ENCODE results near the gene PACS1. TPM values are rescaled to one million over a fixed set of nuclear protein-coding genes. Genes with fewer than 3 reads are reported as not detected.

Gene PACS1
- total and polyA plus RNA-seq, 2 donors (not counting 1 experiment from before 2014, with no cell fraction given) = 131 to 303 TPM

DNA sequence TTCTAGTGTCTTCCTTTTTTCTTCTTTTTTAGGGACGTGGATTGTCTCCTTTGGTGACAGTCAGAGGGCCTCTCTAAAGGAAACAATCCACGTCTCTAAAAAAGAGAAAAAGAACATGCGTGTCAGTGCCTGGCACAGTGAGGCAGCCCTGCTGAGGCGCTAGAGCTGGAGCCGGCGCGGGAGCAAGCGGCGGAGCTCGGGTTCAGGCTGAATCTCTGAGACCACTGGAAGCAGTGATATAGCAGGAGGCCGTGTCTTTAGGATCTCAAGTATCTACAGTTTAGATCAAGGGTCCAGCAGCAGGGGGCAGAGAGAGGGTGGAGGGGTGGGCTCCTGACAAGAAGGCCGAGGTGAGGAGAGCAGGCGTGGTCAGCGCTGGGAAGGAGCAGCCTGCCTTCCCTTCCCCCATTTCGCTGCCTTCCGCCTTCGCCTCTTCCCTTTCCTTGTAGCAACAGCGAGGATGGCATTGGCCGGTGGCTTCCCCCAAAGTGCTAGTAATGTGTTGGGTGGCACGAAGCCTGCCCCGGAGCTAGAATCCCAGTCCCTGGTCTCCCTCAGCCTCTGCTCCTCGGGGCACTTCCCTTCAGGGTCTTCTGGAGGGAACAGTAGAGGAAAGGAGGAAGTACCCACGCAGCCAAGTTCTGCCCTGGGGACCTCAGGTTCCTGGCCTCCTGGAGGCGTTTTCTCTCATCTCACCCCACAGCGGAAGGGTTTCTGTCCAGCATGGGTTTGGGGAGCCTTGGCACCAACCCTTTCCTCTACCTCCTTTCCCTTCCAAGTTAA is 170.1 kb downstream of the PACS1 start:
- peaks cover 8% of the 10 kb centered on the region for H3K4me1 Mint-ChIP-seq
- Histone ChIP-seq H4K20me1 (ENCODE audit: control insufficient read depth, insufficient read depth, low read length, poor library complexity, severe bottlenecking) (peaks cover 25% of the 10 kb centered on the region), H3K79me2 (ENCODE audit: control insufficient read depth, insufficient read depth, low read length) (no peaks in the 10 kb centered on the region), H3K36me3 (replicated peaks in 1 of 2; ENCODE audit: control extremely low read depth in 1 of 2, control insufficient read depth in 1 of 2, extremely low read depth in 1 of 2, insufficient read depth in 2 of 2, low read length in 1 of 2) (peaks cover 0 to 89% of the 10 kb centered on the region in 2 experiments), H2AFZ (ENCODE audit: insufficient read depth, low read depth, low read length, poor library complexity, severe bottlenecking) (no peak overlapping the region), H3K9me3 (ENCODE audit: control extremely low read depth in 1 of 3, control insufficient read depth in 2 of 3, insufficient read depth in 1 of 3, low read length in 2 of 3) (no peaks in the 10 kb centered on the region), H3K4me1 (ENCODE audit: control insufficient read depth in 2 of 2, insufficient read depth in 2 of 2, low read length in 2 of 2) (peaks cover 0 to 11% of the 10 kb centered on the region in 2 donors), H3K27me3 (replicated peaks in 1 of 4; ENCODE audit: control extremely low read depth in 1 of 4, control insufficient read depth in 3 of 4, insufficient read depth in 4 of 4, low read length in 3 of 4) (no peaks in the 10 kb centered on the region), H3K27ac (ENCODE audit: low read length in 2 of 2) (no peak overlapping the region), H3K4me3 (ENCODE audit: control extremely low read depth in 1 of 5, extremely low read depth in 1 of 5, insufficient read depth in 1 of 5, low read depth in 2 of 5, low read length in 4 of 5) (no peak overlapping the region), H3K4me2 (replicated peaks; ENCODE audit: low read depth, low read length, poor library complexity, severe bottlenecking) (no peak overlapping the region), H3K9ac (ENCODE audit: low read length) (no peak overlapping the region)
- H3K9me3 Mint-ChIP-seq (ENCODE audit: insufficient read depth) = no peaks in the 10 kb centered on the region
- TF ChIP-seq EZH2 (IDR thresholded peaks at IDR 0.05; ENCODE audit: borderline replicate concordance, insufficient read depth, low read depth, low read length, poor library complexity, severe bottlenecking) (no peak), CTCF (IDR thresholded peaks at IDR 0.05) (no peak)
- peak overlapping the region; percentile 20 for H3K27ac Mint-ChIP-seq
- ChIA-PET POLR2A (no interaction called here), CTCF (interaction anchor here (1.8 kb wide), 1 partner anchor 18 kb away, joined by 4 read pairs; no protein-coding TSS in a partner anchor)
- no peaks in the 10 kb centered on the region for H3K27me3 Mint-ChIP-seq
- ATAC-seq (ENCODE audit: low read depth) = no peak
- DNase-seq = no peak
- WGBS (ENCODE audit: insufficient coverage) = 89% methylated on average over 18 of the region's 25 CpGs
- no peak overlapping the region for H3K4me3 Mint-ChIP-seq
- intact Hi-C loops (cut with micrococcal nuclease) = no loop called here

GRCh38 chr11:66240781-66241136 is 170.7 kb downstream of the PACS1 start:
- H3K79me2 ChIP-seq (ENCODE audit: control insufficient read depth, insufficient read depth, low read length) = no peaks in the 10 kb centered on the region
- H3K27ac Mint-ChIP-seq = peak overlapping the region; percentile 20
- no peak overlapping the region for H3K9ac ChIP-seq (ENCODE audit: low read length)
- H3K4me1 ChIP-seq (ENCODE audit: control insufficient read depth in 2 of 2, insufficient read depth in 2 of 2, low read length in 2 of 2) = peaks cover 0 to 11% of the 10 kb centered on the region in 2 donors
- H3K4me2 ChIP-seq (replicated peaks; ENCODE audit: low read depth, low read length, poor library complexity, severe bottlenecking) = no peak overlapping the region
- H4K20me1 ChIP-seq (ENCODE audit: control insufficient read depth, insufficient read depth, low read length, poor library complexity, severe bottlenecking) = peaks cover 25% of the 10 kb centered on the region
- no peaks in the 10 kb centered on the region for H3K27me3 Mint-ChIP-seq
- H3K4me1 Mint-ChIP-seq = peaks cover 8% of the 10 kb centered on the region
- H3K4me3 ChIP-seq (ENCODE audit: control extremely low read depth in 1 of 5, extremely low read depth in 1 of 5, insufficient read depth in 1 of 5, low read depth in 2 of 5, low read length in 4 of 5) = no peak overlapping the region
- no peaks in the 10 kb centered on the region for H3K9me3 ChIP-seq (ENCODE audit: control extremely low read depth in 1 of 3, control insufficient read depth in 2 of 3, insufficient read depth in 1 of 3, low read length in 2 of 3)
- TF ChIP-seq CTCF (IDR thresholded peaks at IDR 0.05) (no peak), EZH2 (IDR thresholded peaks at IDR 0.05; ENCODE audit: borderline replicate concordance, insufficient read depth, low read depth, low read length, poor library complexity, severe bottlenecking) (no peak)
- intact Hi-C loops (cut with micrococcal nuclease) = no loop called here
- 81% methylated on average over 3 of the region's 9 CpGs for WGBS (ENCODE audit: insufficient coverage)
- H3K27me3 ChIP-seq (replicated peaks in 1 of 4; ENCODE audit: control extremely low read depth in 1 of 4, control insufficient read depth in 3 of 4, insufficient read depth in 4 of 4, low read length in 3 of 4) = no peaks in the 10 kb centered on the region
- H3K27ac ChIP-seq (ENCODE audit: low read length in 2 of 2) = no peak overlapping the region
- ChIA-PET CTCF (no interaction called here), POLR2A (interaction anchor here (0.6 to 1.2 kb wide), 2 partner anchors 13 to 1468 kb away, joined by 3 read pairs; no protein-coding TSS in a partner anchor)
- H3K9me3 Mint-ChIP-seq (ENCODE audit: insufficient read depth) = no peaks in the 10 kb centered on the region
- no peak overlapping the region for H2AFZ ChIP-seq (ENCODE audit: insufficient read depth, low read depth, low read length, poor library complexity, severe bottlenecking)
- DNase-seq = no peak
- ATAC-seq (ENCODE audit: low read depth) = no peak
- H3K36me3 ChIP-seq (replicated peaks in 1 of 2; ENCODE audit: control extremely low read depth in 1 of 2, control insufficient read depth in 1 of 2, extremely low read depth in 1 of 2, insufficient read depth in 2 of 2, low read length in 1 of 2) = peaks cover 0 to 83% of the 10 kb centered on the region in 2 experiments
- H3K4me3 Mint-ChIP-seq = no peak overlapping the region
